Measurements from ENCODE around the gene MLXIPL.

- TF ChIP-seq CTCF (IDR thresholded peaks at IDR 0.05) (peak; percentile 90 to 97 (median 95)), POLR2A (IDR thresholded peaks at IDR 0.05) (no peak)
These were observed 17.3 kb downstream of the MLXIPL start for GRCh38 chr7:73606801-73607691.
